HG03342 (cell line): ENCODE data around the gene STAT6.

Source experiments
- ATAC-seq: cut with Tn5 transposase; IDR thresholded peaks from one replicate; pipeline ENCODE4 v1.9.1; 2021; ENCODE audit warnings: mild to moderate bottlenecking, moderate library complexity; ENCODE audit not compliant: unreplicated experiment

The STAT6 gene

DNA sequence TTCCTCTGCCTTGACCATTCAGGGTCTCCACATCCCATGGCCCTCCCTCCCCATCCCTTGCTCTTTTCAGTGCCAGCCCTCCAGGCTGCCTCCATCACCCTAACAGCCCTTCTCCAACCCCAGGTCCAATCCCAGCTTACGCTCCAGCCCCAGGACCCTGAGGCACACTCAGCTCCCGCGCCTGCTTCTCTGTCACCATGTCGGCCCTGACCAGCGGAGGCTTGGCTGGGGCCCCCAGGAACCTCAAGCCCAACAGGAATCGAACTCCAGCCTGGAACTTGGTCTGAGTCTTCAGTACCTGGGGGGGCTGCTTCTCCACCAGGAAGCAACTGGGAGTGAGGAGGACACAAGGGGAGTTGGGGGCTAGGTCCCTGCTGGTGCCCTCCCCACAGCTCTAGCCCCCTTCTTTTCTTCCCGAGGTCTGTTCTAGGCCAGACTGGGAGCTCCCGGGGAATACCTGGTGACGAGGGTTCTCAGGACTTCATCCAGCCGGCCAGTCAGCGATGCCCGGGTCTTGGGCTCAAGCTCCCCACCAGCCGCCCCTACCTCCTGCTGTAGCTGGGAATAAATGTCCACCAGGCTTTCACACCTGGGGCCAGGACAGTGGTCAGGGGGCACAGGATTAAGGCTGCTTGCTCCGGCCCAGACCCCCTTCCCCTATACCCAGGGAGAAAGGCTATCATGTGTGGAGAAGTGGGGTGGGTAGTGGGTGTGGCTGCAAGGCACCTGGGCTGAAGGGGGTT, 6.0 kb downstream of the STAT6 start:
- ATAC-seq, result no peak

DNA sequence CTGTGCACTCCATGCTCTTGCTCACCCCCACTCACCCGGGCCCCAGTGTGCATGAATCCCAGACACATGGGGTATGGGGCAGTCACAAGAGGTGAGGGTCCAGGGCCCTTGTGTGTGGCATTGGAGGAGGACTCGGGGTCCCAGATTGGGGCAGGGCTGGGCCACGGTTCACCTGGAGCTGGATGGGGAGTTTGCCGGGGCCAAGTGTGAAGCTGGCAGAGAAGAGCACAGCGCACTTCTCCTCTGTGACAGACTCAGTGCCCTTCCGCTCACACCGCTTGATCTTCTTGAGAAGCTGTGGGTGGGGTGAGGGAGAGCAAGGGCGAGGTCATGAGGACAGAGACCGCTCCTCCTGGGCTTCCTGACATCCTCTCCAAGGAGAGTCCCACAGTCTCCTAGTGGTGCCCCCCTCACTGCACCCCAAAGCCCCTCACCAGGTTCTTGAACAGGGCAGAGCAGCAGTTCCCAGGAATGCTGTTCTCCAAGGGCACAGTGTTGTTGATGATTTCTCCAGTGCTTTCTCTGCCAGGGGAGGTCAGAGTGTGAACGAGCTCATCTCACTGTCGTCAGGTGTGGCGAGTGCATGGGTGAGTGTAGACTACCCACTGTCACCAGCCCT, 6.8 kb downstream of the STAT6 start:
- ATAC-seq, result no peak

DNA sequence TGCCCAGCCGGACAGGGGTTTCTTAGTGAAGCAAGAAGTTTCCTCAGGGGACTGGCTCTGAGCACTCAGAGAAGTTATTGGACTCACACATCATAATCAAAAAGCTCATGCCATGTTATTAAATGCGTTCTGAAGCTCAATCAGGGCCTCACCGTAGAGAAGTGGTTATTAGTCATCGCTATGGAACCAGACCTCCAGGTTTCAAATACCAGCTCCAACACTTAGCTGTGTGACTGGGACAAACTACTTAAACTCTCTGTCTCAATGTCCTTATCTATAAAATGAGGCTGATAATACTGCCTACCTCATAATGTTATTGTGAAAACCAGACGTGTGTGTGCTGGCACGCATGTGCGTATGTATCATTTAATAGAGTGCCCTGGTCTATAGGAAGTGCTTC, 7.3 kb downstream of the STAT6 start:
- ATAC-seq, result no peak

DNA sequence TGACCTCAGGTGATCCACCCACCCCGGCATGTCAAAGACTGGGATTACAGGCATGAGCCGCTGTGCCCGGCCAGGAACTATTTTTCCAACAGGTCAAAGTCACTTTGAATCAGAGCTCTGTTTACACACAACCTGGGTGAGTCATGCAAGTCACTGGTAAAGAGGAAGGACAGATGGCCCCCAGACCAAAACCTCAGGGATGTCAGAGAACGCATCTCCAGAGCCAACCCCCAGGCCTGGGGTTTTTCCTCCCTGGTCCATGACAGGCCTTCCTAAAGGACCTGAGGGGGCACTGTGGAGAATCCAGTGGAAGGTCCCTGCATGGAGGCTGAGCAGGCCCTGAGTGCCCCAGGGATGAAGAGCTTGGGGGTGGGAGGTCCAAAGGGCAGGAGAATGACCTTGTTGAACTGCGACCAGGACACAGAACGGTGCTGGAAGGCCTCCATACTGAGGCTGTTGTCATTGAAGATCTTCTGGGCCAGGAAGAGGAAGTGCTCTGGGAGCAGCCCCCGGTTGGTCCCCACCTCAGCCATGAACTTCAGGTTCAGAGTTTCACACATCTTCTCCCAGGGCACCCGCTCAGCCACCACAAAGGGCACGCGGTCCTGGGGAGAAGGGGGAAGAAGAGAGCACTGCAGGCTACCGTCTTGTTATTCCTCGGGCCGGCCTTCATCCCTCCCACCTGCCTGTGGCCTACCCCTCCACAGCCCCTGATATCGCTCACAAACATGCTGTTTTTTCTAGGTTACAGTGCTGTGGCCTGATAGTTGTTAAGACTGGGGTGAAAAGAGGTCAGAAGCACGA, 9.1 kb downstream of the STAT6 start:
- ATAC-seq, result no peak

DNA sequence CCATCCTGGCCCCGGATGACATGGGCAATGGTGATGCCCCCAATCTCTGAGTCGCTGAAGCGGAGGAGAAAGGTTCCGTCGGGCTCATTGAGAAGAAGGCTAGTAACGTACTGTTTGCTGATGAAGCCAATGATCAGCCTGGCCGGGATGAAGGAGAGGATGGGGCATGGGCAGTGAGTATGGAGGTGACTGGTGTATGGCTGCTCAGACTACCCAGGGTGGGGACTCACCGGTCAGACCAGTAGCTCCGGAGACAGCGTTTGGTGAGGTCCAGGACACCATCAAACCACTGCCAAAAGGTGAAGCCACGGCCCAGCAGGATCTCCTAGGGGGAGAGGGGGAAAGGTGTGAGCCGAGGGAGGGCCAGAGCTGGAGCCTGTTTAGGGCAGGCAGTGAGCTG, 11.4 kb downstream of the STAT6 start:
- no peak for ATAC-seq

DNA sequence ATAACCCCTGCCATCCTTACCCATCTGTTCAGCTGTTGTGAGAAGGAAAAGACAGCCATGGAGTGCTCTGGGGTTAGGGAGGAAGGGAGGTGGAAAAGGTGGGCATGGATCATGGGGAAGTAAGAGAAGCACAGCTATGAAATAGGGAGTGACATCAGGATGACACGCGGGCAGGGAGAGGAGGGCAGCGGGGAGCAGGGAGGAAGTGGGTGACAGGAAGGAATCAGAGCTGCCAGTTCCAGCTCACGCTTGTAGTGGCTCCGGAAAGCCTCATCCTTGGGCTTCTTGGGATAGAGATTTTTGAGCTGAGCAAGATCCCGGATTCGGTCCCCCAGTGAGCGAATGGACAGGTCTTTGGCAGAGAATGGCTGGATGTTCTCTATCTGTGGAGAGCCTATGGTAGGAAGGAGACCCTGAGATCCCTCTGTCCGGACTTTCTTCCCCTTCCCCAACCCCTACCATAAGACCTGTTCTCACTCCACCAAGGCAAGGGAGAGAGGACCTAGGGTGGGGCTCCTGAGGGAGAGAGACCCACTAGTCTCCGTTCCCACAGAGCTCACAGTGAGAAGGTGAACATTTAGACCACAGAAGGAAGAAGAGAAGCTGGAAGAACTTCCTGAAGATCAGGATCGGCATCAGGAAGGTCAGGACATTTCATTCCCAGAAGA, 12.0 kb downstream of the STAT6 start:
- no peak for ATAC-seq

DNA sequence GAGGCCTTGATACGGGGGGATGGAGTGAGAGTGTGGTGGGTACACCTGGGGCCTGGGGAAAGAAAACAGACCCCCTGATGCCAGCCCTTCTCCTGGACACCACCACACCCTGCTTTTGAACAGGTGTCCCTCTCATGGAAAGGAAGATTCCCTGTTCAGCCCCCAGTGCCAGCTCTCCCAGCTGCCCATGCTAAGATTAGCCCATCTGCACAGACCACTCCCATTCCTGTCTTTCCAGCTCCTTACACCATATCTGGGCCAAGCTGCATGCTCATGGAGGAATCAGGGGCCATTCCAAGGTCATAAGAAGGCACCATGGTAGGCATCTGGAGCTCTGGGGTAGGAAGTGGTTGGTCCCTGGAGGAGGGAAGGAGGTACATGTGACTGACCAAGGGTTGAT, 12.6 kb downstream of the STAT6 start:
- ATAC-seq, result no peak

DNA sequence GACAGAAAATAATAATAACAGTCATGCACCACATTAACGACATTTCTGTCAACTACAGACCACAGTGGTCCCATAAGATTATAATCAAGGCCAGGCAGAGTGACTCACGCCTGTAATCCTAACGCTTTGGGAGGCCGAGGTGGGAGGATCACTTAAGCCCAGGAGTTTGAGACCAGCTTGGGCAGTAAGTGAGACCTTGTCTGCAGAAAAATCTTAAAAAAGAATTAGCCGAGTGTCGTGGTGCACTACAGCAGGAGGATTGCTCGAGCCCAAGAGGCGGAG, 13.7 kb downstream of the STAT6 start:
- ATAC-seq, result no peak

DNA sequence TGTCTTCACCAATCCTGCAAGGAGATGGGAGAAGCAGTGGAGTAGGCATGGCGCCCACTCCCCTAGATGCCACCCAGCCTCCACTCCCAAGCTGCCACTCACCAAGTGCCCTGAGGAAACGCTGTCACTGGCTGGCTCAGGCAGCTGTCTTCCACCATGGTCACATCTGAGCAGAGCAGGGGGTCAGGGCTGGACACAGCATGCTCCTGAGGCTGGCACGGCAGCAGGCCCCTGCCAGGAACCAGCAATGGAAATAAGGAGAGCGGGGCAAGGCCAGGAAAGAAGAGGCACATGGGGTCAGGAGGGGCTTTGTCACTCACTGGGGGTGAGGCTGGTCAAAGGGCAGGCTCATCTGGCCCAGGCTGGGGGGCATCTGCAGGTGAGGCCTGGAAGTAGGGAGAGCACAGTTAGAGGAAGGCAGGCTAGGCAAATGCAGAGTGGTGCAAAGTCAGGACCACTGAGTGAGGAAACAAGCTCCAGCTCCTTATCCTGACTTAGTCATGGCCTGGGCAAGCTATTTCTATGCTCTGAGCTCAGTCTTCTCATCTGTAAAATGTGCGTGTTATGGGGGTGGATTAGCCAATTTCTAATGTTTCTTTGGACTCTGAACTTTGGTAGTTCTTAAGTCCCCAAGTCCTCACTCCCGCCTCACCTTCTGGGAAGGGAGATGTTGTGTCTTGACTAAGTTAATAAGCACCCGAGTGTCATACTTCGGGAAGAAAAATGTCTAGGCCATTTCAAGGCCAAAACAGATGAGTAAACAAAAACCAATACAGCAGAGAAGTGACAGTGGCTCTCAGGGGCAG, 14.2 kb downstream of the STAT6 start:
- no peak for ATAC-seq

DNA sequence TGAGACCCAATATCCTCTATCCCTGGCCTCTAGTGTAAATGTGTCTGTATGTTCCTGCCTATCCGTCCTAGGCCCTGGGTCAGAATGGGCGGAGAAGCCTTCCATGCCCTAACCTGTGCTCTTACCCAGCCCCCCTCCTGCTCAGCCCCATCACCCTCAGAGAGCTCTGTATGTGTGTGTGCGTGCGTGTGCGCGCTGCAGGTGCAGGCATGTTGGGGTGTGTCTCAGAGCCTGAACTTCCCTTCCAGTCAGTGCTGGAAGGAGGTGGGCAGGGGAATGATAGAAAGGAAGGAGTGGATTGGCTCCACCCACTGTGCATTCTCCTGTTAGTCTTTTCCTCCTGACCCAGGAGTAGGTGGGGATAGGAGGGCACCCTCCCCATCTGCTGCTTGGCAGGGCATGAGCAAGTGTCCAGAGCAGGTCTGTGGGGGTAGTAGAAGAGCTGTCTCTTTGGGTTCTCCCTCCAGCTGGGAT, 15.0 kb downstream of the STAT6 start:
- ATAC-seq, result no peak

DNA sequence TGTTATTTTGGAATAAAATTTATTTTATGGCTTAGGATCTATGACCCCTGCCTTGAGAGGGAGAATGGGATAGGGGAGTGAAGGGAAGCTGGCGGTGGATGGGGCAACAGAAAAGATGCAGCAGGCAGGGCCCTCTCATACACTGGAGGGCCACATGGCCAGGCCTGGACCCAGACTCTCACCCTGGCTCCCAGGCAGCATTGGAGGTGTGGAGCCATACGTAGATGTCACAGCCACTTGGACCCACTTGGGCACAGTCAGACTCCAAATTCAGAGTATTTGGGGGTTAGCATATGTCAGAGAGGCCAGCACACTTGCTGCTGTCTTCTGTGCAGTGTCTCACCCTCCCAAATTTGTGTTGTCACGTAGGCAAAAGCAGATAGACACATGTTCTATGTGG, 15.7 kb downstream of the STAT6 start:
- ATAC-seq, result no peak

DNA sequence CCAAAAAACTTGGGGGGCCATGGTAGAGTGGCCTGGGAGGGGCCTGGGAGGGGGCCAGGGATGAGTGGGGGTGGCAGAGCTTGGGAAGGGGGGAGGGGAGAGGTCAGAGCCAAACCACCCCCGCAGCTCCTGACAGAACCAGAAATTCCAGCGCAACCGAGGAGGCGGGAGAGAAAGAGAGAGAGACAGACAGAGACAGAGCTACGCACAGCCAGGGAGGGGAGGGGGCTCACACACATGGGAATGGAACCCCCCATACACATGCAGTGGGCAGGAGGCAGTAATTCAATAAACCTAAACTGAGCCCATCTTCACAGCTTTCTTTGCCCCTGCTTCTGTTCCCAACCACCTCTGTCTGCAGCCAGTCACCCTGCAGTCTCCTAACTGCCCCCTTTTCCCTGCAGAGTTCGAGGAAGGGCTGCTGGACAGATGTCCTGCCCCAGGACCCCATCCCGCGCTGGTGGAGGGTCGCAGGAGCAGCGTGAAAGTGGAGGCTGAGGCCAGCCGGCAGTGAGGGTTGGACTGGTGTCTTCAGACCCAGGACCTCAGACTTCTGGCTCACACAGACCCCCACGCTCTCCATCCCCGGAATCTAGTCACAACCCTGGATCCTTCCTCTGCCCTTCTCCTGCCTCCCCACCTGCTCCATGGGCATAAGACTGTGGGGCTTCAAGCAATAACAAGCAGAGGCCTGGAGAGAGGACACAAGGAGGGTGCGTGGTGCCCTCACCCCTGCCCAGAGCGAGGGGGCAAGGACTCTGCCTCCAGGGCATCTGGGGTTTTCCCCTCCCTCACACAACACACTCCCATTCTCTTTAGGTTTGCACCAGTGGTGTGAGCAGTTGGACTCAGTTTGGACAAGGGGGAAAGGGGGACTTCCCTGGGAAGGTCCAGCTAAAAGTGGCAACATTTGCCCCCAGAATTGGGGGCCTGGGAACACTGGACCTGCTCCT, 16.7 kb downstream of the STAT6 start:
- ATAC-seq, result no peak

DNA sequence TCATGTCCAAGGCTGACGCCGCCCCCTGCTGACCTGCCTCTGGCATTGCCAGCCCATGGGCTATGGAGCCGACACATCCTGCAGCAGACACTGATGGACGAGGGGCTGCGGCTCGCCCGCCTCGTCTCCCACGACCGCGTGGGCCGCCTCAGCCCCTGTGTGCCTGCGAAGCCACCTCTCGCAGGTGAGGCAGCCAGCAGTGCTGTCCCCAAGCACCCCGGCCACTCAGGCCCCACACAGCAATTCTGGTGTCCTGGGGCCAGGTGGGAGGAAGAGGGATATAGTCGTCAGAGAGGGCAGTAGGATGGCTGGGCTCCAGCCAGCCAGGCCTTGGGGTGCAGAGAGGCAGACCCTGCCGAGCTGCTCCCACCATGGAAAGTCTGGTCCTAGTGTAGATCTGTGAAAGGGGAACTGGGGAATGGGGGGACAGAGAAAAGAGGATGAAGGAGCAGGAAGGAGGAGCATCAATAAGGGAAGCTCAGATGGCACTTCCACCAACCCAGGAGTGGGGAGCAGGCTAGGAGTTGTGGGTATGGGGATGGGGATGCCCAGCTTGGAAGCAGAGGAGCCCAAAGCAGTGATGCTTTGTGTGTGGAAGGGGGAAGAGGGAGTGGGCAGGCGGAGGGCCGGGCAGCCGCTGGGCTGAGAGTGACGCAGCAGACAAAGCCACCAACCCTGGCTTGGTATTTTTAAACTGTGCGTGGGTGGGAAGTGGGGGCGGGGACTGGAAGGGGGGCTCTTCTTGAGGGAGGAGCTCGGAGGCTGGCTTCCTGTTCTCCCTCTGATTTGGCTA, 17.6 kb downstream of the STAT6 start:
- no peak for ATAC-seq

DNA sequence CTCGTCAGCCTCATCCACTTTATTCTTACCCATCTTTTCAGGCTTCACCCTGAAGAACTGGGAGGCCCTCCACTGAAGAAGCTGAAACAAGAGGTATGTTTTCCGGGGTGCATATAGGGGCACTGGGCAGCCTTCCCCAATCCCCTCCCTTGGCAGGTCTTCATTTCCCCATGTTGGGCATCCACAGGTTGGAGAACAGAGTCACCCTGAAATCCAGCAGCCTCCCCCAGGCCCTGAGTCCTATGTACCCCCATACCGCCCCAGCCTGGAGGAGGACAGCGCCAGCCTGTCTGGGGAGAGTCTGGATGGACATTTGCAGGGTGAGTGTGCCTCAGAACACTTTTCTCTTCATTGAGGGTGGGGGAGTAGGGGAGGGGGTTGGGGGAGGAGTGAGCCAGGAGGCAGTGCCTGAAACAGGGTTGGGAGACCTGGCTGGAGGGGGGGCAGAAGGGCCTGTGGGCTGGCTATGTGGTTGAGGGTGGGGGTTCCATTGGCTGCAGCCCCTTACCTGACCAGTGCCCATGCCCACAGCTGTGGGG, 18.2 kb downstream of the STAT6 start:
- ATAC-seq, result no peak

DNA sequence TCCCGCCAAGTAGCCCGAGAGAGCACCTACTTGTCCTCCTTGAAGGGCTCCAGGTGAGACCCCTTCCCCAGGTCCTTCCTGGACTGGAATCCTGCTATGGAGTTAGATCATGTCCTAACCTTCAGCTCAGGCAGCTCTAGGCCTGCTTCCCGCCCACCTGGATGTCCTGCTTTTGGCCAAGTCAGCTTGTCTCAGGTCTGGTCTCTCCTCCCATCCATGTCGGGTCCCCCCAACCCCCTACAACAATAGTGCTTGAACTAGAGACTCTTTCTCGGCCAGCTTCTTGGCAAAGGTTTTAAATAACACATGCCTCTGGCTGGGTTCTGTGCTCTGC, 18.7 kb downstream of the STAT6 start:
- ATAC-seq, result no peak

DNA sequence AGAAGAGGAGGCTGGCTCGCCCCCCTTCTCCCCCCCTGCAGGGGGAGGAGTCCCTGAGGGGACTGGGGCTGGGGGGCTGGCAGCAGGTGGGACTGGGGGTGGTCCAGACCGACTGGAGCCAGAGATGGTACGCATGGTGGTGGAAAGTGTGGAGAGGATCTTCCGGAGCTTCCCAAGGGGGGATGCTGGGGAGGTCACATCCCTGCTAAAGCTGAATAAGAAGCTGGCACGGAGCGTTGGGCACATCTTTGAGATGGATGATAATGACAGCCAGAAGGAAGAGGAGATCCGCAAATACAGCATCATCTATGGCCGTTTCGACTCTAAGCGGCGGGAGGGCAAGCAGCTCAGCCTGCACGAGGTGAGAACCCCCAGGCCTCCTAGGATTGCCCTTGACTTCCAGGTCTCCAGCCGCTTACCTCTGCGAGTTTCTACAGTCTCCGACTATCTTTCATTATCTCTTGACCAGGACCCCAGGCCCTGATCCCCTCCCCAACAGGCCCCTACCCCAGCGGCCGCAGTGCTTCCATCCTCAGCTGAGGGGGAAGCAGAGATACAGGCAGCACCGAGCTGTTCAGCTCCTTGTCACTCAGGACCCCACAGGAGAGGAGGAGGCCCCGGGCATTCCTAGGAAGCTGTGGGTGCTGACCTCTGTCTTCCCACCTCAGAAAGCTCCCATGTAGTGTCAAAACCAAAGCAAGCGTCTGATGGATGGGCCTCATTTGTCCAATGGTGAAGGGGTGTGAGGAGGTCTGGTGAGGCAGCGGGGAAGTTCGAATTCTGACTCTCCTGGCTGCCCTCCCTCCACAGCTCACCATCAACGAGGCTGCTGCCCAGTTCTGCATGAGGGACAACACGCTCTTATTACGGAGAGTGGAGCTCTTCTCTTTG, 19.3 kb downstream of the STAT6 start:
- ATAC-seq, result no peak

DNA sequence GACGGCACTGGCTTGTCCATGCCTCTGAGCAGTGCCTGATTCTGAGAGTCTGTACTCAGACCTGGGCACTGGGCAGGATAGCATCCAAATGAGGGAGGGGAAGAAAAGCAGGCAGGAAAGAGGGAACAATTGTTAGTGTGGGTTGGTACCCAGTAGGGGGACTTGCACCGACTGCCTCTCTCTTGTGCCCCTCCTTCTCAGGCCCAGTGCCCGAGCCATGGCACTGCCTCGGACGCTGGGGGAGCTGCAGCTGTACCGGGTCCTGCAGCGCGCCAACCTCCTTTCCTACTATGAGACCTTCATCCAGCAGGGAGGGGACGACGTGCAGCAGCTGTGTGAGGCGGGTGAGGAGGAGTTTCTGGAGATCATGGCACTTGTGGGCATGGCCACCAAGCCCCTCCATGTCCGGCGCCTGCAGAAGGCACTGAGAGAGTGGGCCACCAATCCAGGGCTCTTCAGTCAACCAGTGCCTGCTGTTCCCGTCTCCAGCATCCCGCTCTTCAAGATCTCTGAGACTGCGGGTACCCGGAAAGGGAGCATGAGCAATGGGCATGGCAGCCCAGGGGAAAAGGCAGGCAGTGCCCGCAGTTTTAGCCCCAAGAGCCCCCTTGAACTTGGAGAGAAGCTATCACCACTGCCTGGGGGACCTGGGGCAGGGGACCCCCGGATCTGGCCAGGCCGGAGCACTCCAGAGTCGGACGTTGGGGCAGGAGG, 20.1 kb downstream of the STAT6 start:
- no peak for ATAC-seq
